Activated T-cell treated with anti-CD3 and anti-CD28 coated beads for 48 hours (primary cell): Measurements from ENCODE around the gene SMOC2.

Source experiments
- DNase-seq: peaks from one replicate; pipeline ENCODE4 v3.0.0-alpha.2; 2020; ENCODE audit warnings: low read depth

SMOC2 gene

DNA sequence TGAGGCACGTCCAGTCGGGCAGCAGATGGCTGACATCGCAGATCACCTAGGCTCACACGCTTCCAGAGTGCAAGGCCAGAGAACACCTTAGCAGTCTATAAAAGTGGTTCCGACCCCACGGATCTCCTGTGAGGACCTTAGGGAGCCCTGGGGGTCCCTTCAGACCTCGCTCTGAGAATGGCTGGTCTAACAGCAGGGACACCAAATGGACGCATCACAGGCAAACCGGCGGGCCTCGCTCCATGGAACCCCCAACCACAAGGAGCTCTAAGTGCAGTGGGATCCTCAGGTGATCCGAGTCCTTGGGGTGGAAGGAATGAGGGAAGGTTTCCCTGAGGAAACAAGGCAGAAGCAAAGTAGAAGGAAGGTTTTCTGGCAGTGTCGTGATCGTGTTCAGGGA, 135.4 kb downstream of the SMOC2 start:
- no peak for DNase-seq

DNA sequence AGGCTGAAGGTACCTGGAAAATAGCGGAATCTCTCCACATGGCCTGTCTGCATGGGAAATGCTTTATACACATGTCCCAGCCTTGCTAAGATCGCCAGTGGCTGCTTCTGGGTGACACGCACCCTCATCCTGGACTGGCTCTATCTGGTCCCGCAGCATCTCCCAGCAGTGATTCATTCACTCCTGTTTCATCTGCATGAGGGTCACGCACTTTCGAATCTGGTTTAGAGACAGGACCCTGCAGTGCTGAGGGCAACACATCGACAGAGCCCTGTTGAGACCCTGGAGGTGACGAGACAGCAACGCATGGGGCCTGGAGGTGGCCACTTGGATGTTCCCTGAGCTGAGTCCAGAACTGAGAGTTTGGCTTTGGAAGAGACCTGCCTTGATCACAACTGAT, 136.5 kb downstream of the SMOC2 start:
- DNase-seq = no peak

- no peak for DNase-seq
These were observed 137.1 kb downstream of the SMOC2 start for GRCh38 chr6:168578036-168578435.

- DNase-seq = no peak
These were observed 140.3 kb downstream of the SMOC2 start for GRCh38 chr6:168581236-168581635.

DNA sequence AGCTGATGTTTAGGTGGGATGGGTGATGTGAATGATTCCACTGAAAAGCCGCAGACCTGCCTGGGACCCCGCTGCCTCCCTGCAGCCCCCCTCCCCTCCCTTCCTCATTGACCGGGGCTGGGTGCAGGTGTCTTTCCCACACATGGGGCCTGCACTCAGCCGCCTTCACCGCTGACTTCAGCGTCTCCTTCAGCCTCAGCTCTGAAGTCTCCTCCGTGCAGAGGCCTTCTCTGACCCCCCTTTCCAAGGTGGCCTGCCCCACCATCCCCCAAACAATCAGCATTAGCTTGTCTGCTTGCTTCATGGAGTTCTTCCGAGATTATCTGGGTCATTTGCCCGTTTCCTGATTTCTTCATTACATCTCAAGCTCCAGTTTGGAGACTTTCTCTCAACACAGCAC, 140.7 kb downstream of the SMOC2 start:
- DNase-seq = no peak

GRCh38 chr6:168582571-168582981, 141.6 kb downstream of the SMOC2 start:
- DNase-seq = no peak

- no peak for DNase-seq
These were observed 142.1 kb downstream of the SMOC2 start for GRCh38 chr6:168583126-168583525.

GRCh38 chr6:168583821-168584220, 142.8 kb downstream of the SMOC2 start:
- no peak for DNase-seq

- DNase-seq = no peak
These were observed 143.3 kb downstream of the SMOC2 start for GRCh38 chr6:168584249-168584648.

DNA sequence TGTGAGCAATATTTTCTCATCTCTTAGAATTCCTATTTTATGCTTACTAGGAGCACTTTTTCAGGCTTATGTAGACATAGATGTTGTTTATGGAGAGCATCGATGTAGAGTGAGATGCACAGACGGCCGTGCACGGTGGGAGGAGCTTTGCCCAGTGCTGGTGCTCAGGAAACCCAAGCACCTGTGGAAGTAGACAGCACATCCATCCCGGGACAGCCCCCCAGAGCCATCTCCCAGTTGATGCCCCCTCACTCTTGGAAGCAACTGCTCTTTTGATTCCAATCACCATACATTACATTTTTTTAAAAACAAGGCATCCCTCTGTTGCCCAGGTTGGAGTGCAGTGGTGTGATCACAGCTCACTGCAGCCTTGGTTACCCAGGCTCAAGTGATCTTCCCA, 143.7 kb downstream of the SMOC2 start:
- DNase-seq = no peak

DNA sequence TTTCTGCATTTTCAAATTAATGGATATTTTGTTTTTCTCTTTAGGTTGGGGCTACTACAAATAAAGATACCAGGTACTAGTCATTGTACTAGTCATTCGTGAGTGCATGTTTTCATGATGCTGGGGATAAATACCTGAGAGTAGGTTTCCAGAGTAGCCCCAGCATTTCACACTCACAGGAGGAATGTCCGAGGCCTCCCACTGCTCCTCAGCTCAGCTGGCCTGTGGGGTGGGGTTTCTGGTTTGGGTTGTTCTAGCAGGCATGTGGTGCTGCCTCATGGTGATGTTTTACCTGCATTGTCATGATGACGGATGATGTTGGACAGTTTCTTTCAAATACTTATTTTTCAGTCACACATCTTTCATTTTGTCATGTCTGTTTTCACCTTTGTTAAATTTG, 144.5 kb downstream of the SMOC2 start:
- no peak for DNase-seq

GRCh38 chr6:168589275-168589674, 148.3 kb downstream of the SMOC2 start:
- DNase-seq = no peak

GRCh38 chr6:168590406-168590805, 149.4 kb downstream of the SMOC2 start:
- no peak for DNase-seq

GRCh38 chr6:168596344-168596743, 155.4 kb downstream of the SMOC2 start:
- no peak for DNase-seq

- DNase-seq = no peak
These were observed 156.5 kb downstream of the SMOC2 start for GRCh38 chr6:168597471-168597875.

- DNase-seq = no peak
These were observed 157.5 kb downstream of the SMOC2 start for GRCh38 chr6:168598251-168599117.

DNA sequence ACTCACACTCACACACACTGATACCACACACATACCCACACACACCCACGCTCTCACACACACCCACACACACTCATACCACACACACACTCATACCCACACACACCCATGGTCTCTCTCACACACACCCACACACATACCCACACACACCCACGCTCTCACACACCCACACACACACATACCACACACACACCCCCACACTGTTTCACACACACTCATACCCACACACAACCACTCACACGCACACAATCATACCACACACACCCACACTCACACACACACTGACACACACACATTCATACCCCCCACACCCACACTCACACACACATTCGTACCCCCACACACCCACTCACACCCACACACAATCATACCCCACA, 158.1 kb downstream of the SMOC2 start:
- DNase-seq = no peak

DNA sequence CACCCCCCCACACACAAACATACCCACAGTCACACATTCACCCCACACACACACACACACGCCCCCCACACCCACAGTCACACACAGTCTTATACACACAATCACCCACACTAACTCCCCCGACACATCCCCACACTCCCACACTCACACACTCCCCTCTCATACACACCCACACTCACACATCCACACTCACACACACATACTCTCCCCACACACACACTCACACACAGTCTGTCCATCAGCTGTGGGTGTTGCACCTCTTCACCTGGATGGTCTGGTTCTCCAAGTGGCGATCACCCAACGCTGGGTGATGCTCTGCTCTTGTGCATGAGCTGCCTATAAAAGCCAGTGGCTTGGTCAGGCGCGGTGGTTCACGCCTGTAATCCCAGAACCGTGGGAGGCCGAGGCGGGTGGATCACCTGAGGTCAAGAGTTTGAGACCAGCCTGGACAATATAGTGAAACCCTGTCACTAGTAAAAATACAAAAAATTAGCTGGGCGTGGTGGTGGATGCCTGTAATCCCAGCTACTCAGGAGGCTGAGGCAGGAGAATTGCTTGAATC, 158.9 kb downstream of the SMOC2 start:
- DNase-seq = no peak

DNA sequence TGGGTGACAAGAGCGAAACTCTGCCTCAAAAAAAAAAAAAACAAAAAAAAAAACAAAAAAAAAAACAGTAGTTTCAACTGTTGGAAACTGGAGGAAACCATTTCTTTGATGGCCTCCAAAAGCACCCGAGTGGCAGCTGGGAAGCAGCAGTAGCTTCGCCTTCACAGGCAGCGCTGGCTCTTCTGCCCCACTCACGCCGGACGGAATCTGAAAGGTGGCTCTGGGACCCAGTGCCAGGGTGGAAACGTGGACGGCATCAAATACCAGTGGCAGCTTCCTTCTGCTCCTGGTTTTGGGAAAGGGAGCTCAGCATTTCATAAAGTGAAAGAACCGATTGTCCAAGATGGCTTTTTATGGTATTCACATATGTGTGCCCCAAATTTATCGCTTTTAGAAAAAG, 159.4 kb downstream of the SMOC2 start:
- no peak for DNase-seq

DNA sequence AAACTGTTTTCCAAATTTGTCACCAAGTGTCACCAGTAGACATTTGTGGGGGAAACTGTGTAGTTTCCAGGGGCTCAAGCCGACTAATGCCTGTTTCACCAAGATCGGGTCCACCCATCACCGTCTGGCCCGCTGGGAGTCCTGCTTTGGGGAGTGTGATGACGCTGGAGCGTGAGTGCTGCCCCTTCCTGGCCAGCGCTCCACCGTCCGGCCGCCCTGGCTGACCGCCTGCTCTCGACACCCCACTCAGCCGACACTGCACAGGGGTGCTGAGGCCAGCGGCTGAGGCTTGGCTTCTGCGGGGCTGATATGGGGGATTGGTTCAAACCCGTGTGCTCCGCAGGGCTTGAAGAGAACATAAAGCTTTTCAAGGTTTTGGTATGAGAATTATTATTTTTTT, 160.1 kb downstream of the SMOC2 start:
- no peak for DNase-seq

- DNase-seq = no peak
These were observed 160.6 kb downstream of the SMOC2 start for GRCh38 chr6:168601546-168601945.

DNA sequence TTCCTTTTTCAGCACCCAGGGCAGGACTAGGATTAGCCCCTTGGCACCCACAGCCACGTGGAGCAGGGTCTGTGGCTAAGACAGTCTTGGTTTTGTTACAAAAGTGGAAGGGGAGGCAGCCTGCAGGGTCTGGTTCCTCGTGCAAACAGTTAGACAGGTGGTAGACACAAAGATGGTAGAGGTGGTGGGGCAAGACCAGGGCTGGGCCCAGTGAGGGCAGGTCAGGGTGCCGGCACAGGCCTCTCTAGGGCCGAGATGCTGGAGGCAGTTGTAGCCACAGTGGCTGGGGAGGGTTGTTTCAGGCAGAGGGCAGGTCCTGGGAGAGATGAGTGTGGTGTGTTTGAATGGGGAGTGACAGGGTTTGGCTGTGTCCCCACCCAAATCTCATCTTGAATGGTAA, 161.6 kb downstream of the SMOC2 start:
- no peak for DNase-seq

DNA sequence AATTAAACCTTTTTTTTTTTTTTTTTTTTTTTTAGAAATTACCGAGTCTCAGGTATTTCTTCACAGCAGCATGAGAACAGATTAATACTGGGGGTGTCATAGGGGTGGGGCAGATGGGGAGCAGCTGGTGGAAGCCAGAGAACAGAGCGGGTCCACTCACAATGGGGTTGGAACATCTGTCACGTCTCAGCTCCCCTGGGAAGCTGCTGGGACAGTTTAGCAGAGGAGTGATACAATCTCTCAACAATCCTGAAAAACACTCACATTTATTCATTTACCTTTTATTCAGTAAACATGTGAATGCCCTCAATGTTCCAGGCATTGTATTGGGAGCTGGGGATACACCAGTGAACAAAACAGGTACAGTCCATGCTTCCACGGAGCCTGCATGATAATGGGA, 162.2 kb downstream of the SMOC2 start:
- no peak for DNase-seq

- no peak for DNase-seq
These were observed 165.0 kb downstream of the SMOC2 start for GRCh38 chr6:168605964-168606363.
